OCI-M2 (cell line): ENCODE results near the gene TPD52L1.
"Not testable (repeated sequence)": the region's sequence is repeated elsewhere in the genome, so short reads cannot be mapped to it uniquely, and the experiment has no call there.

ENCODE experiments used
- DNase-seq: peaks from one replicate; lab custom pipeline; 2025; ENCODE audit not compliant: unreplicated experiment; lab: John Stamatoyannopoulos, UW

TPD52L1 gene

GRCh38 chr6:125269328-125269985, 115.9 kb downstream of the TPD52L1 start:
- no peak for DNase-seq

GRCh38 chr6:125270380-125270779, 116.8 kb downstream of the TPD52L1 start:
- DNase-seq: no peak

DNA sequence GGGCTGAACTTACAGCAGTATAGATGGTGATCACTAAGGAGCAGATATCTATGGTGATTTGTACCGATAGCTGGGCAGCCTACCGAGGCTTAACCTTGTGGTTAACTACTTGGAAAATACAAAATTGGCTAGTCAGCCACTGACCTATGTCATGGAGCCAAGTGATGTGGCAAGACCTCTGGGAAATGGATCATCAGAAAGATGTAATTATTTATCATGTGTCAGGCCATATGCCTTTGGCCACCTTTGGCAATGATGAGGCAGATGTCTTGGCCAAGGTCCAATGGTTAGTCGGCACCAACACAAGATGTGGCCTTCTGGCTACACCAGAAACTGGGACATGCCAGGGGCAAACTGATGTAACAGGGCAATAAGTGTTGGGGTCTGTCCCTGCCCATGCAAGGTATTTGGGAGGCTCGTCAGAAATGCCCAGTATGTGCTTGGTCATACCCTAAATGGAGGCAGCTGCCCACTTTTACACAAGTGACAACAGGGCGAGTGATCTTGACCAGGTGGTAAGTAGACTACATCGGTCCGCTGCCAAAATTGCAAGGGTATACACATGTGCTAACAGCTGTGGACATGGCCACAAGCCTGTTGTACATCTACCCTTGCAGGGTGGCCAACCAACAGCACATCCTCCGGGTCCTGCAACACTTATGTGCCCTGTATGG, 118.0 kb downstream of the TPD52L1 start:
- no peak for DNase-seq

- no peak for DNase-seq
Measured at GRCh38 chr6:125273251-125273650, 119.7 kb downstream of the TPD52L1 start.

- no peak for DNase-seq
Measured at GRCh38 chr6:125273965-125274364, 120.4 kb downstream of the TPD52L1 start.

GRCh38 chr6:125274935-125275334, 121.4 kb downstream of the TPD52L1 start:
- DNase-seq: no peak

GRCh38 chr6:125275779-125276178, 122.2 kb downstream of the TPD52L1 start:
- no peak for DNase-seq

- no peak for DNase-seq
Measured at GRCh38 chr6:125277838-125278237, 124.3 kb downstream of the TPD52L1 start.

DNA sequence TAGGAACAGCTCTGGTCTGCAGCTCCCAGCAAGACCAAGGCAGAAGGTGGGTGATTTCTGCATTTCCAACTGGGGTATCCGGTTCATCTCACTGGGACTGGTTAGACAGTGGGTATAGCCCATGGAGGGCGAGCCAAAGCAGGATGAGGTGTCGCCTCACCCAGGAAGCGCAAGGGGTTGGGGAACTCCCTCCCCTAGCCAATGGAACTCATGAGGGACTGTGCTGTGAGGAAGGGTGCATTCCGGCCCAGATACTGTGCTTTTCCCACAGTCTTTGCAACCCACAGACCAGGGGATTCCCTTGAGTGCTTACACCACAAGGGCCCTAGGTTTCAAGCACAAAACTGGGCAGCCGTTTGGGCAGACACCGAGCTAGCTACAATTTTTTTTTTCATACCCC, 126.4 kb downstream of the TPD52L1 start:
- DNase-seq: no peak

DNA sequence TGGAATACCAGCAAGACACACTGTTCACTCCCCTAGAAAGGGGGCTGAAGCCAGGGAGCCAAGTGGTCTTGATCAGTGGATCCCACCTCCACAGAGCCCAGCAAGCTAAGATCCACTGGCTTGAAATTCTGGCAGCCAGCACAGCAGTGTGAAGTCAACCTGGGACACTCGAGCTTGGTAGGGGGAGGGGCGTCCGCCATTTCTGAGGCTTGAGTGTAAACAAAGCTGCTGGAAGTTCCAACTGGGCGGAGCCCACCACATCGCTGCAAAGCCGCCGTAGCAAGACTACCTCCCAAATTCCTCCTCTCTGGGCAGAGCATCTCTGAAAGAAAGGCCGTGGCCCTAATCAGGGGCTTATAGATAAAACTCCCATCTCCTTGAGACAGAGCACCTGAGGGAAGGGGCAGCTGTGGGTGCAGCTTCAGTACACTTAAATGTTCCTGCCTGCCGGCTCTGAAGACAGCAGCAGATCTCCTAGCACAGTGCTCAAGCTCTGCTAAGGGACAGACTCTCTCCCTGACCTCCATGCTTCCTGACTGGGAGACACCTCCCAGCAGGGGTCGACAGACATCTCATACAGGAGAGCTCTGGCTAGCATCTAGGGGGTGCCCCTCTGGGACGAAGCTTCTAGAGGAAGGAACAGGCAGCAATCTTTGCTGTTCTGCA, 126.9 kb downstream of the TPD52L1 start:
- DNase-seq: not testable (repeated sequence)

- not testable (repeated sequence) for DNase-seq
Measured at GRCh38 chr6:125282470-125282869, 128.9 kb downstream of the TPD52L1 start.

- no peak for DNase-seq
Measured at GRCh38 chr6:125285353-125285752, 131.8 kb downstream of the TPD52L1 start.

GRCh38 chr6:125285936-125286335, 132.4 kb downstream of the TPD52L1 start:
- no peak for DNase-seq

DNA sequence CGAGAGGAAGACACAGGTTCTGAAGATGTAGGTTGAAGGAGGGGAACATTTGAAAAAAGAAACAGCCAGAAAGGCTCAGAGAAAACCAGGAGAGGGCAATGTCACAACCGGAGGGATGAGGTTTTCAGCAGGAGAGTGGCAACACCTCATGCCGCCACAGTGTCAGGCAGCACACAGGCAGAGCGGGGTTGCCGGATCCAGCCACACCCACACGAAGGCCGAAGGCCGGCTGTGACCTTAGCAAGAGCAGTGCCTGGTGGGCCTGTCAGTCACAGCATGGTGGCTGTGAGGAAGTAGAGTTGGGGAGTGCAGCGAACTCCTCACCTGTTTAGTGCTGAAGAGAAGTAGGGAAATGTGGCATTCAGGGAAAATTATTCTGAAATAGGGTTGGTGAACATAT, 134.1 kb downstream of the TPD52L1 start:
- DNase-seq: no peak

DNA sequence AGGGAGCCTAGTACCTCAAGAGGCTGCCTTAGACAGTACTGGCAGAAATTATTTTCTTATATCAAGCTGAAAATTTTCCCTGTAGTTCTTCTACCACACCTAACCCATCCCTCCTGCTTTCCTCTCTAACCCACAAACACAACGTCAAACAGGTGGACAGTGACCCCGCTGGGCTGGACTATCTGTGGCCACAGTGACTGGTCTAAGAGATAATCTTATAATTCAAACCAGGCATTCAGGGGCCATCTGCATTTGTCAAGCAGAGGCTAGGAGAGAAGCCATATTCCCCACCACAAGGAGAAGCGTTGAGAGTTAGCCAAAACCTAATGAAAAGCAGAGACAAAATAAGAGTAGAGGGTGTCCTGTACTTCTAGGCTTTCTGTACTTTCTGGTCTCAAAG, 140.0 kb downstream of the TPD52L1 start:
- no peak for DNase-seq

- no peak for DNase-seq
Measured at GRCh38 chr6:125294036-125294435, 140.5 kb downstream of the TPD52L1 start.

GRCh38 chr6:125294925-125295324, 141.4 kb downstream of the TPD52L1 start:
- no peak for DNase-seq

- DNase-seq: no peak
Measured at GRCh38 chr6:125296471-125296870, 142.9 kb downstream of the TPD52L1 start.

DNA sequence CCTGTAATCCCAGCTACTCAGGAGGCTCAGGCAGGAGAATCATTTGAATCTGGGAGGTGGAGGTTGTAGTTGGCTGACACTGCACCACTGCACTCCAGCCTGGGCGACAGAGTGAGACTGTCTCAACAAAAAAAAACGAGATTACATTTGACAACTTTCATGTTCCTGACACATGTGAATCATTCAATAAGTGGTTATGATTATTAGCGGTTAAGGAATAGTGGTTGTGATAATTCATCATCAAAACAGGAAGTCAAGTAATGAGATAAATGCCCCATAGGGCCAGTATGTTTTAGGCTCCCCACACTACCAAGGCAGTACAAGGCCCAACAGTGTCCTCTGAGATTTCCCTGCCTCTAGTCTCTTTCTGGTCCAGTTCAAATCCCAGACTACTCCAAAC, 145.7 kb downstream of the TPD52L1 start:
- no peak for DNase-seq

GRCh38 chr6:125300992-125301434, 147.4 kb downstream of the TPD52L1 start:
- DNase-seq: no peak

- DNase-seq: no peak
Measured at GRCh38 chr6:125301435-125302391, 148.1 kb downstream of the TPD52L1 start, which contains the start of gene HDDC2. Gene HDDC2 (minus strand): TSS chr6:125301967. CDS start chr6:125301932, 35 bp downstream.
